SK-N-SH (cell line): ENCODE results near the gene CFAP52. TPM values are rescaled to one million over a fixed set of nuclear protein-coding genes. Genes with fewer than 3 reads are reported as not detected.

Source experiments
- CTCF ChIA-PET: fragments of 300-600, 350-600 bp; formaldehyde crosslinking; extraction: SDS; loops from one replicate; lab custom pipeline; 2021; lab: Yijun Ruan, JAX
- POLR2A ChIA-PET: fragments of 350-600 bp; sonication (Branson Sonifier 250); formaldehyde crosslinking; extraction: SDS; loops from one replicate; lab custom pipeline; 2020; ENCODE audit warnings: antibody characterized with exemption, inconsistent platforms; lab: Yijun Ruan, JAX
- DNase-seq: peaks from one replicate; pipeline ENCODE4 v3.0.0; 2012
- H2AFZ ChIP-seq: fragments of 200-600 bp; sonication (generic); 2 replicates; pipeline ENCODE4 v1.8.1; 2016; ENCODE audit warnings: antibody characterized with exemption, mild to moderate bottlenecking, low read depth
- H3F3A ChIP-seq: fragments of 200-600 bp; sonication (generic); replicated peaks from 2 replicates; pipeline ENCODE3; 2016; ENCODE audit warnings: antibody characterized with exemption, mild to moderate bottlenecking; ENCODE audit not compliant: insufficient read depth
- H3K27ac ChIP-seq, 2 experiments: fragments of 200-500 bp in 1 of 2; fragments of 200-600 bp in 1 of 2; sonication (Bioruptor generic) in 1 of 2; sonication (generic), shearing (Covaris generic) in 1 of 2; 2 replicates each; pipeline versions ENCODE4 v1.5.1 to v1.6.1; 2014 to 2016; ENCODE audit warnings: low read depth in 2 of 2, inconsistent platforms in 1 of 2, low read length in 1 of 2, mild to moderate bottlenecking in 1 of 2, mixed read lengths in 1 of 2
- H3K27me3 ChIP-seq: fragments of 200-600 bp; sonication (generic), shearing (Covaris generic); 2 replicates; pipeline ENCODE4 v1.6.1; 2016; ENCODE audit warnings: mixed run types; ENCODE audit not compliant: insufficient read depth
- H3K36me3 ChIP-seq, 2 experiments: fragments of 200-500 bp in 1 of 2; fragments of 200-600 bp in 1 of 2; sonication (Bioruptor generic) in 1 of 2; sonication (generic) in 1 of 2; replicated peaks in 1 of 2; 2 replicates each; pipeline versions ENCODE3 to v1.5.1; 2014 to 2016; ENCODE audit warnings: low read length in 1 of 2, mild to moderate bottlenecking in 1 of 2; ENCODE audit not compliant: insufficient read depth in 2 of 2, control insufficient read depth in 1 of 2
- H3K4me1 ChIP-seq, 2 experiments: fragments of 200-500 bp in 1 of 2; fragments of 200-600 bp in 1 of 2; sonication (Bioruptor generic) in 1 of 2; sonication (generic), shearing (Covaris generic) in 1 of 2; 2 replicates each; pipeline versions ENCODE4 v1.5.1 to v1.6.1; 2014 to 2016; ENCODE audit warnings: low read depth in 1 of 2, low read length in 1 of 2, mixed run types in 1 of 2; ENCODE audit not compliant: insufficient read depth in 2 of 2, control insufficient read depth in 1 of 2
- H3K4me2 ChIP-seq: fragments of 200-600 bp; sonication (generic), shearing (Covaris generic); 2 replicates; pipeline ENCODE4 v1.6.1; 2017; ENCODE audit warnings: mixed run types
- H3K4me3 ChIP-seq, 2 experiments: fragments of 200-500 bp in 1 of 2; fragments of 200-600 bp in 1 of 2; sonication (Bioruptor generic) in 1 of 2; sonication (generic), shearing (Covaris generic) in 1 of 2; 2 replicates each; pipeline versions ENCODE4 v1.5.1 to v1.8.1; 2014 to 2016; ENCODE audit warnings: low read depth in 2 of 2, inconsistent platforms in 1 of 2, low read length in 1 of 2, mild to moderate bottlenecking in 1 of 2, mixed read lengths in 1 of 2, moderate library complexity in 1 of 2
- H3K79me2 ChIP-seq: fragments of 200-600 bp; sonication (generic); 2 replicates; pipeline ENCODE4 v1.8.1; 2017; ENCODE audit warnings: mild to moderate bottlenecking; ENCODE audit not compliant: insufficient read depth
- H3K9ac ChIP-seq: fragments of 200-600 bp; sonication (generic); 2 replicates; pipeline ENCODE4 v1.6.1; 2017; ENCODE audit warnings: mixed run types
- H3K9me2 ChIP-seq: fragments of 200-600 bp; sonication (generic); 2 replicates; pipeline ENCODE4 v1.6.1; 2017; ENCODE audit warnings: mixed run types
- H3K9me3 ChIP-seq: fragments of 200-600 bp; sonication (generic); 2 replicates; pipeline ENCODE4 v1.6.1; 2017; ENCODE audit warnings: mixed run types, mild to moderate bottlenecking, moderate library complexity
- H4K20me1 ChIP-seq: fragments of 200-600 bp; sonication (generic); 2 replicates; pipeline ENCODE4 v1.6.1; 2017; ENCODE audit warnings: mild to moderate bottlenecking, mixed run types; ENCODE audit not compliant: insufficient read depth
- EP300 ChIP-seq, 2 experiments: IDR thresholded peaks; 2 replicates each; pipeline versions ENCODE4 v1.4.0 to v1.6.1; 2012; ENCODE audit warnings: borderline replicate concordance in 1 of 2, low read depth in 1 of 2, low read length in 1 of 2
- FOSL2 ChIP-seq: IDR thresholded peaks from 2 replicates; pipeline ENCODE4 v1.4.0; 2012; ENCODE audit warnings: low read depth, mild to moderate bottlenecking, moderate library complexity, borderline replicate concordance
- FOXJ3 ChIP-seq: sonication (generic); formaldehyde crosslinking; IDR thresholded peaks from 2 replicates; pipeline ENCODE4 v1.5.1; 2020; ENCODE audit warnings: mild to moderate bottlenecking, missing genetic modification reagents
- GATA2 ChIP-seq: sonication (generic); formaldehyde crosslinking; IDR thresholded peaks from 2 replicates; pipeline ENCODE4 v1.5.0; 2020; ENCODE audit warnings: mild to moderate bottlenecking, missing genetic modification reagents
- JUND ChIP-seq: IDR thresholded peaks from 2 replicates; pipeline ENCODE4 v1.4.0; 2012
- MEF2A ChIP-seq: IDR thresholded peaks from 2 replicates; pipeline ENCODE4 v1.4.0; 2012; ENCODE audit warnings: low read depth, borderline replicate concordance
- MXI1 ChIP-seq: IDR thresholded peaks from 2 replicates; pipeline ENCODE4 v1.6.1; 2012; ENCODE audit warnings: mild to moderate bottlenecking, low read depth, low read length, improper control_type of control experiment
- NFIC ChIP-seq: IDR thresholded peaks from 2 replicates; pipeline ENCODE4 v1.4.0; 2012; ENCODE audit warnings: borderline replicate concordance
- POLR2AphosphoS5 ChIP-seq: IDR thresholded peaks from 2 replicates; pipeline ENCODE4 v1.6.1; 2012; ENCODE audit warnings: low read depth, low read length
- RCOR1 ChIP-seq: fragments of 150-350 bp; IDR thresholded peaks from 2 replicates; pipeline ENCODE4 v1.6.1; 2017; ENCODE audit warnings: antibody characterized with exemption, low read length
- RFX5 ChIP-seq: IDR thresholded peaks from 2 replicates; pipeline ENCODE4 v1.6.1; 2012; ENCODE audit warnings: mild to moderate bottlenecking, improper control_type of control experiment, low read length
- RXRA ChIP-seq: IDR thresholded peaks from 2 replicates; pipeline ENCODE4 v1.4.0; 2012; ENCODE audit warnings: low read depth, mild to moderate bottlenecking, borderline replicate concordance
- TCF12 ChIP-seq: IDR thresholded peaks from 2 replicates; pipeline ENCODE4 v1.4.0; 2012
- TEAD4 ChIP-seq: IDR thresholded peaks from 2 replicates; pipeline ENCODE4 v1.4.0; 2012; ENCODE audit warnings: mild to moderate bottlenecking, borderline replicate concordance; ENCODE audit not compliant: insufficient read depth
- YY1 ChIP-seq: IDR thresholded peaks from 2 replicates; pipeline ENCODE4 v1.4.0; 2012; ENCODE audit warnings: low read depth, mild to moderate bottlenecking
- WGBS: methylation state at CpG from one replicate; pipeline ENCODE4 v1.1.6; 2017; ENCODE audit warnings: low lambda C conversion rate; 5-methylcytosine and 5-hydroxymethylcytosine counted together
- polyA plus RNA-seq, 3 experiments: library from polyadenylated mRNA; depleted of rRNA; stranded (reverse); fragments of >200 nt; gene quantifications; 2 replicates each; pipeline ENCODE4 v1.2.3, GENCODE V29; 2012
- TF ChIP-seq, protein P1 (sequence below): IDR thresholded peaks from 2 replicates; pipeline ENCODE4 v1.4.0; 2012; ENCODE audit warnings: low read depth, borderline replicate concordance
- TF ChIP-seq, protein P2 (sequence below): IDR thresholded peaks from 2 replicates; pipeline ENCODE4 v1.4.0; 2012; ENCODE audit warnings: low read depth, borderline replicate concordance
- TF ChIP-seq, protein P3 (sequence below): IDR thresholded peaks from 2 replicates; pipeline ENCODE4; 2012

Gene CFAP52
- polyA plus RNA-seq, 1 of the 3 experiments (the other 2 are of a cell fraction) = 0.26 TPM

DNA sequence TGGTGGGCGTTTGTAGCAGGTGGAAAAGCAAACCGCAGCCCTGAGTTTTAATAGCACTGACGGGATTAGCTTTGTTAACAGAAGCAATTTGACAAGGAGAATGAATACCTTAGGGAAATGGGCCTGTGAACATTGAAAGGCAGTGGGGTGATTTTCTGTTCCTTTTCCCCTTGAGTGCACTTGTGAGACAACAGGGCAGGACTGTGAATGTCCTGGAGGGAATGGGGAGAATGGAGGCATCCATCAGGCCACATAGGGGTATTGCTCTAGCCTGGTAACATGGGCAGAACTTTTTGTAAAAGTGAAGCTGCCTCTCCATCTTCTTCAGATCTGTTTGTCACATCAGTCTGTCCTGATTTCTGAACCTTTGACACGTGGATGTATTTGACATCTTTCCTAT lies 95.1 kb downstream of the CFAP52 start:
- Histone ChIP-seq H3K4me2 (no peak overlapping the region), H3K4me3 (no peak overlapping the region), H2AFZ (no peak overlapping the region), H3K9me2 (no peaks in the 10 kb centered on the region), H3K4me1 (no peaks in the 10 kb centered on the region), H3K9ac (no peak overlapping the region), H4K20me1 (no peaks in the 10 kb centered on the region), H3K36me3 (no peaks in the 10 kb centered on the region), H3K79me2 (no peaks in the 10 kb centered on the region), H3K9me3 (no peaks in the 10 kb centered on the region), H3K27ac (no peak overlapping the region), H3F3A (no peaks in the 10 kb centered on the region), H3K27me3 (peaks cover 30% of the 10 kb centered on the region)
- ChIA-PET CTCF (interaction anchor here (1.0 kb wide), 1 partner anchor 94 kb away, joined by 3 read pairs; no protein-coding TSS in a partner anchor), POLR2A (no interaction called here)
- DNase-seq = no peak
- WGBS = 10% methylated on average over 4 of the region's 4 CpGs
- TF ChIP-seq RCOR1 (no peak), MEF2A (no peak), TEAD4 (no peak), FOSL2 (no peak), YY1 (no peak), RFX5 (no peak), GATA2 (CRISPR knock-in tag) (no peak), NFIC (no peak), TCF12 (no peak), MXI1 (no peak), POLR2AphosphoS5 (no peak), JUND (no peak), RXRA (no peak), EP300 (IDR thresholded peaks at IDR 0.05; ENCODE audit: borderline replicate concordance in 1 of 2, low read depth in 1 of 2, low read length in 1 of 2) (no peak), FOXJ3 (CRISPR knock-in tag) (no peak)
- TF ChIP-seq, protein P1, sequence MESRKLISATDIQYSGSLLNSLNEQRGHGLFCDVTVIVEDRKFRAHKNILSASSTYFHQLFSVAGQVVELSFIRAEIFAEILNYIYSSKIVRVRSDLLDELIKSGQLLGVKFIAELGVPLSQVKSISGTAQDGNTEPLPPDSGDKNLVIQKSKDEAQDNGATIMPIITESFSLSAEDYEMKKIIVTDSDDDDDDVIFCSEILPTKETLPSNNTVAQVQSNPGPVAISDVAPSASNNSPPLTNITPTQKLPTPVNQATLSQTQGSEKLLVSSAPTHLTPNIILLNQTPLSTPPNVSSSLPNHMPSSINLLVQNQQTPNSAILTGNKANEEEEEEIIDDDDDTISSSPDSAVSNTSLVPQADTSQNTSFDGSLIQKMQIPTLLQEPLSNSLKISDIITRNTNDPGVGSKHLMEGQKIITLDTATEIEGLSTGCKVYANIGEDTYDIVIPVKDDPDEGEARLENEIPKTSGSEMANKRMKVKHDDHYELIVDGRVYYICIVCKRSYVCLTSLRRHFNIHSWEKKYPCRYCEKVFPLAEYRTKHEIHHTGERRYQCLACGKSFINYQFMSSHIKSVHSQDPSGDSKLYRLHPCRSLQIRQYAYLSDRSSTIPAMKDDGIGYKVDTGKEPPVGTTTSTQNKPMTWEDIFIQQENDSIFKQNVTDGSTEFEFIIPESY = no peak
- TF ChIP-seq, protein P2, sequence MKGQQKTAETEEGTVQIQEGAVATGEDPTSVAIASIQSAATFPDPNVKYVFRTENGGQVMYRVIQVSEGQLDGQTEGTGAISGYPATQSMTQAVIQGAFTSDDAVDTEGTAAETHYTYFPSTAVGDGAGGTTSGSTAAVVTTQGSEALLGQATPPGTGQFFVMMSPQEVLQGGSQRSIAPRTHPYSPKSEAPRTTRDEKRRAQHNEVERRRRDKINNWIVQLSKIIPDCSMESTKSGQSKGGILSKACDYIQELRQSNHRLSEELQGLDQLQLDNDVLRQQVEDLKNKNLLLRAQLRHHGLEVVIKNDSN = no peak
- TF ChIP-seq, protein P3, sequence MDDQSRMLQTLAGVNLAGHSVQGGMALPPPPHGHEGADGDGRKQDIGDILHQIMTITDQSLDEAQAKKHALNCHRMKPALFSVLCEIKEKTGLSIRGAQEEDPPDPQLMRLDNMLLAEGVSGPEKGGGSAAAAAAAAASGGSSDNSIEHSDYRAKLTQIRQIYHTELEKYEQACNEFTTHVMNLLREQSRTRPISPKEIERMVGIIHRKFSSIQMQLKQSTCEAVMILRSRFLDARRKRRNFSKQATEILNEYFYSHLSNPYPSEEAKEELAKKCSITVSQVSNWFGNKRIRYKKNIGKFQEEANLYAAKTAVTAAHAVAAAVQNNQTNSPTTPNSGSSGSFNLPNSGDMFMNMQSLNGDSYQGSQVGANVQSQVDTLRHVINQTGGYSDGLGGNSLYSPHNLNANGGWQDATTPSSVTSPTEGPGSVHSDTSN = no peak
